K562 (cell line): ENCODE data around the gene ATF7IP. TPM values are rescaled to one million over a fixed set of nuclear protein-coding genes. Genes with fewer than 3 reads are reported as not detected.
A peak's percentile ranks its signal among the peaks of the same experiment; 100 is the strongest.

ENCODE experiments used
- BCOR ChIP-seq: fragments of 450-650 bp; IDR thresholded peaks from 2 replicates; pipeline ENCODE4 v1.6.1; 2016
- CHCHD3 ChIP-seq: fragments of 250-450 bp; sonication (Bioruptor Pico); IDR thresholded peaks from 2 replicates; pipeline ENCODE4 v2.1.2; 2022; ENCODE audit warnings: mild to moderate bottlenecking
- E2F4 ChIP-seq: sonication (generic); formaldehyde crosslinking; IDR thresholded peaks from 2 replicates; pipeline ENCODE4 v1.8.0; 2022; ENCODE audit warnings: mild to moderate bottlenecking, low read depth, missing genetic modification reagents
- HIVEP1 ChIP-seq: fragments of 250-450 bp; sonication (Bioruptor Pico); IDR thresholded peaks from 2 replicates; pipeline ENCODE4 v1.4.0; 2020; ENCODE audit warnings: mild to moderate bottlenecking
- JUNB ChIP-seq: fragments of 450-650 bp; formaldehyde crosslinking; conservative IDR thresholded peaks from 2 replicates; pipeline ENCODE4 v1.4.0; 2020; ENCODE audit warnings: mild to moderate bottlenecking
- MITF ChIP-seq: IDR thresholded peaks from 2 replicates; pipeline ENCODE4 v1.6.1; 2014; ENCODE audit warnings: antibody characterized with exemption
- MXI1 ChIP-seq: IDR thresholded peaks from 2 replicates; pipeline ENCODE4 v1.6.1; 2011; ENCODE audit warnings: low read depth, mild to moderate bottlenecking, improper control_type of control experiment, low read length
- NKRF ChIP-seq: fragments of 450-650 bp; IDR thresholded peaks from 2 replicates; pipeline ENCODE4 v1.6.1; 2016; ENCODE audit warnings: borderline replicate concordance
- POLR2H ChIP-seq: IDR thresholded peaks from 2 replicates; pipeline ENCODE4 v1.6.1; 2016; ENCODE audit warnings: missing genetic modification characterization, low read depth, mild to moderate bottlenecking, control low read depth, missing compliant biosample characterization, moderate library complexity
- PPARD ChIP-seq: fragments of 250-450 bp; sonication (Bioruptor Pico); IDR thresholded peaks from 2 replicates; pipeline ENCODE4 v1.8.0; 2022; ENCODE audit warnings: inconsistent platforms, mild to moderate bottlenecking, moderate library complexity
- PTRF ChIP-seq: fragments of 450-650 bp; IDR thresholded peaks from 2 replicates; pipeline ENCODE4 v1.6.1; 2016; ENCODE audit warnings: mild to moderate bottlenecking, missing genetic modification characterization, missing compliant biosample characterization
- SMAD1 ChIP-seq: fragments of 150-350 bp; IDR thresholded peaks from 2 replicates; pipeline ENCODE4 v1.6.1; 2014; ENCODE audit warnings: low read length, low read depth; ENCODE audit not compliant: partially characterized antibody
- ZBTB43 ChIP-seq: sonication (generic); formaldehyde crosslinking; IDR thresholded peaks from 2 replicates; pipeline ENCODE4 v1.8.0; 2023; ENCODE audit warnings: mild to moderate bottlenecking, missing genetic modification reagents
- ZFX ChIP-seq: sonication (generic); formaldehyde crosslinking; IDR thresholded peaks from 2 replicates; pipeline ENCODE4 v1.8.0; 2022; ENCODE audit warnings: mild to moderate bottlenecking, missing genetic modification reagents, moderate library complexity
- ZKSCAN1 ChIP-seq: fragments of 150-350 bp; IDR thresholded peaks from 2 replicates; pipeline ENCODE4 v1.6.1; 2016; ENCODE audit warnings: low read depth, low read length
- ZNF445 ChIP-seq: fragments of 250-450 bp; sonication (Bioruptor Pico); IDR thresholded peaks from 2 replicates; pipeline ENCODE4 v1.4.0; 2020; ENCODE audit warnings: low read depth, mild to moderate bottlenecking, moderate library complexity
- ZNF518B ChIP-seq: fragments of 250-450 bp; sonication (Bioruptor Pico); IDR thresholded peaks from 2 replicates; pipeline ENCODE4 v1.5.0; 2021; ENCODE audit warnings: mild to moderate bottlenecking, moderate library complexity
- ZNF76 ChIP-seq: fragments of 250-450 bp; sonication (Bioruptor Pico); IDR thresholded peaks from 2 replicates; pipeline ENCODE4 v1.4.0; 2020; ENCODE audit warnings: mild to moderate bottlenecking, moderate library complexity, borderline replicate concordance
- ZNF780A ChIP-seq: fragments of 250-450 bp; sonication (Bioruptor Pico); IDR thresholded peaks from 2 replicates; pipeline ENCODE4 v1.5.0; 2021; ENCODE audit warnings: mild to moderate bottlenecking
- polyA plus RNA-seq, 8 experiments: library from polyadenylated mRNA; depleted of rRNA in 4 of 8; stranded (reverse) in 5 of 8; unstranded in 3 of 8; fragments of >200 nt; fragmentation: Nextera tagmentation in 2 of 8; fragmentation: Illumina TruSeq in 1 of 8; extraction: Ambion mirVana in 2 of 8; extraction: Trizol in 1 of 8; gene quantifications; 2 replicates each; pipeline versions ENCODE4 v1.2.1 to v1.2.3, GENCODE V29; 2011 to 2014; ENCODE audit warnings: inconsistent platforms in 1 of 8, missing spikeins in 1 of 8
- total RNA-seq, 7 experiments: library from RNA; depleted of rRNA in 6 of 7; stranded (reverse); fragments of >200 nt in 6 of 7; fragmentation: Illumina TruSeq in 2 of 7; extraction: Trizol in 2 of 7; gene quantifications; 2 replicates each; pipeline versions ENCODE4 v1.2.1 to v1.2.3, GENCODE V29; 2011 to 2021; ENCODE audit warnings: low replicate concordance in 1 of 7

ATF7IP gene
- total and polyA plus RNA-seq, 9 of the 15 experiments (the other 6 are each of a cell fraction or from before 2014, with no cell fraction given), result 2.8 to 27.1 (median 11.0) TPM

GRCh38 chr12:14384783-14385638 is 19.5 kb downstream of the ATF7IP start (continued):
- TF ChIP-seq NKRF, result no peak
- no peak for TF ChIP-seq ZNF76 (CRISPR knock-in tag)
- no peak for TF ChIP-seq ZBTB43 (CRISPR knock-in tag)
- no peak for TF ChIP-seq ZKSCAN1
- TF ChIP-seq MXI1, result no peak
- no peak for TF ChIP-seq ZNF518B (CRISPR knock-in tag)
- TF ChIP-seq ZNF780A (CRISPR knock-in tag), result no peak
- no peak for TF ChIP-seq ZNF445 (CRISPR knock-in tag)
- no peak for TF ChIP-seq CHCHD3
- TF ChIP-seq MITF, result no peak
- TF ChIP-seq HIVEP1, result no peak
- no peak for TF ChIP-seq ZFX (CRISPR knock-in tag)
- TF ChIP-seq PPARD, result no peak
- peak; percentile 53; the same call in 1 of the 2 replicates for TF ChIP-seq BCOR
- TF ChIP-seq PTRF, result no peak
- TF ChIP-seq POLR2H (tag), result peak; percentile 20; the same call in 1 of the 2 replicates
- no peak for TF ChIP-seq SMAD1
- no peak for TF ChIP-seq JUNB
- TF ChIP-seq E2F4 (CRISPR knock-in tag), result no peak
